Chondrocyte (in vitro differentiated cells): ENCODE measurements around the gene BRINP2. TPM values are rescaled to one million over a fixed set of nuclear protein-coding genes. Genes with fewer than 3 reads are reported as not detected.

Experiments used
- DNase-seq: peaks from one replicate; pipeline ENCODE4 v3.0.0; 2021; ENCODE audit warnings: mixed read lengths, low spot score
- H3K27ac Mint-ChIP-seq: one replicate; pipeline ENCODE4 v1.8.0; 2021; ENCODE audit warnings: mild to moderate bottlenecking, moderate library complexity, mixed read lengths; ENCODE audit not compliant: unreplicated experiment
- H3K27me3 Mint-ChIP-seq: 2 replicates; pipeline ENCODE4 v1.8.0; 2021; ENCODE audit warnings: low read depth, mixed read lengths
- H3K36me3 Mint-ChIP-seq: 2 replicates; pipeline ENCODE4 v1.8.0; 2021; ENCODE audit warnings: low read depth, mixed read lengths
- H3K4me1 Mint-ChIP-seq: 2 replicates; pipeline ENCODE4 v1.8.0; 2021; ENCODE audit warnings: low read depth, mild to moderate bottlenecking, mixed read lengths
- H3K4me3 Mint-ChIP-seq: one replicate; pipeline ENCODE4 v1.8.0; 2021; ENCODE audit warnings: mild to moderate bottlenecking, moderate library complexity, mixed read lengths; ENCODE audit not compliant: unreplicated experiment
- H3K9me3 Mint-ChIP-seq: 2 replicates; pipeline ENCODE4 v1.8.0; 2021; ENCODE audit warnings: low read depth, mixed read lengths
- total RNA-seq: library from RNA; stranded (reverse); gene quantifications from 3 replicates; pipeline ENCODE4 v1.2.1, GENCODE V29; 2021
- TF ChIP-seq, protein P1 (sequence below): fragments of 200-600 bp; sonication (generic); IDR thresholded peaks from 2 replicates; pipeline ENCODE4 v1.5.0; 2021; ENCODE audit warnings: antibody characterized with exemption, mild to moderate bottlenecking, moderate library complexity

BRINP2 gene
- total RNA-seq, 1 donor from 2014 or later, result not detected

DNA sequence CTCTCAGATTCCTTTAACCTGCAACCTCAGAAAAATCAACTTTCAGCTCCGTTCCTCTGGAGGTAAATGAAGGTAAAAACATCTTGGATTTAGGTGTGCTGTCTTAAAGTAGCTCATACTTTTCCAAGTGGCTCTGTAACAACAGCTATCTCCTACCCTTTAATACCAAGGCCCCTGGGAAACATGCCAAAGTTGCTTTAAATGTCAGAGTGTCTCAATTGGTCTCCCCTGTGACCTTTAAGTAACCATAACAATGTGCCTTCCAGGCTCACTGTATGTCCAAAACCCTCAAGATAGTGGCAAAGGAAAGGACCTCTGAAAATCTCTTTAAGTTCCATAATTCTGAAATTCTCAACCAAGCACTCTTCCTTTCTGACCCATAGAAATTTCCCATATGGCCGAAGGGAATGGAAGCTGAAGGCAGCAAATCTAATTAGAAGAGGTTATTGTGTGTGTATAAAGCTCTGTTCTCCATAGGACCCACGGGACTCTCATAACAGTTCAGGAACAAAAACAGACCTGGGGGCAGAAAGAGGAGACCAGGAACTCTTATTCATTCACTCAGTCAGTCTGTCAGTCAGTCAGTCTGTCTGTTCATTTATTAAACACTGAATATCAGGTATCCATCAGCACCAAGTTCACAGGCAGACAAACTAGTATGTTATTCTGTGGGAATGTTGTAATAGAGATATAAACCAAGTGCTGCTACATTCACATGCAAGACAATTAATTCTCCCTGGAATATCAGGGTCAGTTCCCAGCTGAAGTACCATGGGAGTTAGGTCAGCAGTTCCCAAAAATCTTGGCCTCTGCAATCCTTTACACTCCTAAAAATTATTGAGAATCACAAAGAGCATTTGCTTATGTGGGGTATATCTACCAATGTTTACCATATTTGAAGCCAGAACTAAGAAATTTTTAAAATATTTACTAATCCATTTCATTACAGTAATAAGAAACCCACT, 25.4 kb upstream of the BRINP2 start:
- TF ChIP-seq, protein P1, sequence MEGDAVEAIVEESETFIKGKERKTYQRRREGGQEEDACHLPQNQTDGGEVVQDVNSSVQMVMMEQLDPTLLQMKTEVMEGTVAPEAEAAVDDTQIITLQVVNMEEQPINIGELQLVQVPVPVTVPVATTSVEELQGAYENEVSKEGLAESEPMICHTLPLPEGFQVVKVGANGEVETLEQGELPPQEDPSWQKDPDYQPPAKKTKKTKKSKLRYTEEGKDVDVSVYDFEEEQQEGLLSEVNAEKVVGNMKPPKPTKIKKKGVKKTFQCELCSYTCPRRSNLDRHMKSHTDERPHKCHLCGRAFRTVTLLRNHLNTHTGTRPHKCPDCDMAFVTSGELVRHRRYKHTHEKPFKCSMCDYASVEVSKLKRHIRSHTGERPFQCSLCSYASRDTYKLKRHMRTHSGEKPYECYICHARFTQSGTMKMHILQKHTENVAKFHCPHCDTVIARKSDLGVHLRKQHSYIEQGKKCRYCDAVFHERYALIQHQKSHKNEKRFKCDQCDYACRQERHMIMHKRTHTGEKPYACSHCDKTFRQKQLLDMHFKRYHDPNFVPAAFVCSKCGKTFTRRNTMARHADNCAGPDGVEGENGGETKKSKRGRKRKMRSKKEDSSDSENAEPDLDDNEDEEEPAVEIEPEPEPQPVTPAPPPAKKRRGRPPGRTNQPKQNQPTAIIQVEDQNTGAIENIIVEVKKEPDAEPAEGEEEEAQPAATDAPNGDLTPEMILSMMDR, result no peak
- Mint-ChIP-seq H3K4me1 (no peaks in the 10 kb centered on the region), H3K27ac (no peak overlapping the region), H3K27me3 (peaks cover 2% of the 10 kb centered on the region), H3K4me3 (no peak overlapping the region), H3K36me3 (no peaks in the 10 kb centered on the region), H3K9me3 (no peaks in the 10 kb centered on the region)
- DNase-seq, result no peak

DNA sequence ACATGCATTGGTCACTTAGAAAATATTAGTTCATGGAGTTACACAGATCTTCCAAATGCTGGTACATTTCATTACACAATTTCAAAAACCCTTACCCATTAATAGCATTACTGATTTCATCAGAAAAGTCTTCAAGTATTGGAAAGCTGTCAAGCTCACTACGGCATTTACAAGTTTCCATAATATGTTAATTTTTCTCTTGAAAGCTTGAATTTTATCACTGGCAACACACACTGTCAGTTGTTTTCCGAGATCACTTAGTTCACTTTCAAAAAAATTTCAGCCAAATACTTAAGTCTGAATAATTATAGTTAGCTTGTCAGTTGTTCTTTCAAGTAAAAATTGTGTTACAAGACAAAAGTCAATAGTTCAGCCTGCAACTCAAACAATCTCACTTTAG, 24.3 kb upstream of the BRINP2 start:
- H3K36me3 Mint-ChIP-seq, result no peaks in the 10 kb centered on the region
- no peaks in the 10 kb centered on the region for H3K9me3 Mint-ChIP-seq
- TF ChIP-seq, protein P1, result no peak
- H3K4me1 Mint-ChIP-seq, result no peaks in the 10 kb centered on the region
- no peak overlapping the region for H3K27ac Mint-ChIP-seq
- no peak for DNase-seq
- no peak overlapping the region for H3K4me3 Mint-ChIP-seq
- peaks cover 5% of the 10 kb centered on the region for H3K27me3 Mint-ChIP-seq

DNA sequence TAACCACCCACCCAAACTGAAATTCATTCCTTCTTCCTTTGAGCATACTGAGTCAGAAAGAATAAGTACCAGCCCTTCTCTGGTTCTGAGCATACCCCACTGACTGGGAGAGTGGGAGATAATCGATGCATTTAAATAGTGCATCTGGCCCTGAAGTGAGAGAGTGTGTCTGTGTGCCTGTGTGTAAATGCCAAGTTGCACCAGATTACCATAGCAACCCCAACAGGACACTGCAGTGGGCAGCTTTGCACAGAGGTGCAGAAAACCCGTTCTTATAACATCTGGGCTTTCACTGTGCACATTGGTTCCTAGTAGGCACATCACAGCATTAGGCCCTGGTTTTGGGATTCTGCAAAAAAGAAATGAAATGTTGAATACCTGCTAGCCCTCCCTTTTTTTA, 8.5 kb upstream of the BRINP2 start:
- Mint-ChIP-seq H3K4me3 (no peak overlapping the region), H3K27me3 (peaks cover 55% of the 10 kb centered on the region), H3K27ac (no peak overlapping the region), H3K36me3 (no peaks in the 10 kb centered on the region), H3K4me1 (peaks cover 4% of the 10 kb centered on the region), H3K9me3 (no peaks in the 10 kb centered on the region)
- DNase-seq, result no peak
- TF ChIP-seq, protein P1, result no peak

DNA sequence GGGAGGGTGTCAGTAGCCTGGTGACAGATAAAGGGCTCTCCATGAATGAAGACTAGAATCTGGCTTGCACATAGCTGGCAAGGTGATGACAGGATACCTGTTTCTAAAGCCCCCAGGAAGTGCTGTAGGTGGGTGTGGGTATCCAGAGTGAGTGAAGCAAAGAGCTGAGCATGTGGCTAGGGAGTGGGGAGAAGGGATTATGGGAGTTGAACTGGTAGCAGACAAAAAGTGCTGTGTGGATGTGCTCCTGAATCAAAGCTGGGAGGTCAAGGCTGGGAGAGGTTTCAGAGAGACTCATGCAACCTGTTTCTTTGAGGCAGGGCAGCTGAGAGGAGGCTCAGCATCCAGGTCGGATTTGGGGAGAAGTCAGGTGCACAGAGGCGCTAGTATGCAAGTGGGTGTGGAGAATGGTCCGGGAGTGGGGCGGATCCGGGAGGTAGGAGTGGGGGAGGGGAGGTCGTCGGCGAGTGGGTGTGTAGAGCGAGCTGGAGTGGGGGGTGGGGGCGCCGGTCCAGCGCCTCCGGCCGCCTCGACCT, 6.8 kb upstream of the BRINP2 start:
- peaks cover 55% of the 10 kb centered on the region for H3K27me3 Mint-ChIP-seq
- H3K4me1 Mint-ChIP-seq, result peaks cover 4% of the 10 kb centered on the region
- H3K9me3 Mint-ChIP-seq, result no peaks in the 10 kb centered on the region
- no peak for DNase-seq
- TF ChIP-seq, protein P1, result no peak
- H3K27ac Mint-ChIP-seq, result no peak overlapping the region
- H3K36me3 Mint-ChIP-seq, result no peaks in the 10 kb centered on the region
- H3K4me3 Mint-ChIP-seq, result peak overlapping the region; percentile 50

DNA sequence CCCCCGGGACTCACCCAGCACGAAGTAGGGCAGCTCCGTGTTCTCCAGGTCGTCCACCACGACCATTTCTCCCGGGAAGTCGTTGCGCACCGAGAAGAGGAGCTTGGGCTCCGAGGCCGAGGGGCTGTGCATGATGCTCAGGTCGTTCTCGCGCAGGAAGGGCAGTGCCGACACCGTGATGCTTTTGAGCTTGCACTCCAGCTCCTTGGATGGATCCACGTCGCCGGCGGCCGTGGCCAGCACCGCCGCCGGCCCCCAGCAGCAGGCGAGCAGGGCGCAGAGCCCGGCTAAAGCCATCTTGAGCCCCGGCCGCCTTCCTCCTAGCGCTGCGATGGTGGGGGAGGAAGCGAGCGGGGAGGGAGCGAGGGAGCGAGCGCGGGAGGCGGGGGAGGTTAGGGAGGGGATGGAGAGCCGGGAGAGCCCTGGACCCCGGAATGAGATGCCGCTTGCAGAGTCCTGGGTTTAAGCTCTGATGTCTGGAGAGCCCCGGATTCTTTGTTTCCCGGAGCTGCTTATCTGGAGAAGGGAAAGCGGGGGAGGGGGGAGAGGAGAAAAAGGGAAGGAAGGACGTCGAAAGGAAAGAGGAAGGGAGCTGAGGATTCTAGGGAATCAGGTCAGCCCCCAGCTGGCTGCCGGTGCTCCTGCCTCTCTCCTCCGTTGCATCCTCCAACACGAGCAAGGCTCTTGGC, 6.2 kb upstream of the BRINP2 start, which contains the start of gene ASTN1:
TSS of gene ASTN1 (minus strand) at position 333 of the 689 bp plus-strand sequence. CDS start at position 297, 36 bp downstream.
- Mint-ChIP-seq H3K9me3 (no peaks in the 10 kb centered on the region), H3K27ac (no peak within 1 kb of the TSS), H3K4me1 (peaks cover 4% of the 10 kb centered on the region), H3K27me3 (peaks cover 55% of the 10 kb centered on the region), H3K36me3 (no peaks in the 10 kb centered on the region), H3K4me3 (peak within 1 kb of the TSS; percentile 50)
- DNase-seq, result no peak
- TF ChIP-seq, protein P1, result no peak
